Activated CD8-positive, alpha-beta T cell treated with anti-CD3 and anti-CD28 coated beads, Interleukin-2, amount 10 ng/mL, durations not matched to agents 7 days and 5 days (primary cell): ENCODE measurements around the gene MCC. TPM values are rescaled to one million over a fixed set of nuclear protein-coding genes. Genes with fewer than 3 reads are reported as not detected.

ENCODE experiments used
- ATAC-seq: fragments of 150-1000 bp; cut with Tn5 transposase; one replicate; pipeline ENCODE4 v1.10.0; 2021; ENCODE audit warnings: moderate library complexity
- CTCF ChIA-PET: fragments of 350-600 bp; sonication (Branson Sonifier 250); formaldehyde crosslinking; loops from one replicate; lab custom pipeline; 2021; ENCODE audit warnings: antibody characterized with exemption; lab: Charles Lee
- POLR2A ChIA-PET: fragments of 350-600 bp; sonication (Branson Sonifier 250); formaldehyde crosslinking; loops from one replicate; lab custom pipeline; 2021; ENCODE audit warnings: antibody characterized with exemption; lab: Charles Lee
- DNase-seq: peaks from one replicate; pipeline ENCODE4 v3.0.0-alpha.2; 2020
- H3K27ac Mint-ChIP-seq: one replicate; pipeline ENCODE4 v1.8.0; 2021; ENCODE audit warnings: mild to moderate bottlenecking, mixed read lengths
- H3K27me3 Mint-ChIP-seq: one replicate; pipeline ENCODE4 v1.8.0; 2021; ENCODE audit warnings: low read depth, mixed read lengths
- H3K36me3 Mint-ChIP-seq: one replicate; pipeline ENCODE4 v1.8.0; 2021; ENCODE audit warnings: low read depth, mixed read lengths
- H3K4me1 Mint-ChIP-seq: one replicate; pipeline ENCODE4 v1.8.0; 2021; ENCODE audit warnings: low read depth, mixed read lengths
- H3K4me3 Mint-ChIP-seq: one replicate; pipeline ENCODE4 v1.8.0; 2021; ENCODE audit warnings: mild to moderate bottlenecking, mixed read lengths
- H3K9me3 Mint-ChIP-seq: one replicate; pipeline ENCODE4 v1.8.0; 2022; ENCODE audit warnings: mixed read lengths; ENCODE audit not compliant: insufficient read depth
- total RNA-seq, 2 experiments: library from RNA; stranded (reverse); gene quantifications; one replicate each; pipeline ENCODE4 v1.2.3, GENCODE V29; 2021

MCC gene
- total RNA-seq, 2 experiments from 2014 or later: 7.6 to 8.0 TPM

- DNase-seq (no peak), ATAC-seq (no peak)
- ChIA-PET CTCF (interaction anchor here (1.0 to 2.2 kb wide), 2 partner anchors 52 kb away, joined by 3 to 12 read pairs; no protein-coding TSS in a partner anchor), POLR2A (no interaction called here)
- peaks cover 2% of the 10 kb centered on the region for H3K36me3 Mint-ChIP-seq
- H3K27ac Mint-ChIP-seq: no peak overlapping the region
- H3K4me1 Mint-ChIP-seq: peaks cover 9% of the 10 kb centered on the region
- no peaks in the 10 kb centered on the region for H3K9me3 Mint-ChIP-seq
- no peak overlapping the region for H3K4me3 Mint-ChIP-seq
- no peaks in the 10 kb centered on the region for H3K27me3 Mint-ChIP-seq
These were observed 440.3 kb downstream of the MCC start for GRCh38 chr5:113047733-113048652.

- no peak overlapping the region for H3K4me3 Mint-ChIP-seq
- ChIA-PET POLR2A (no interaction called here), CTCF (interaction anchor here (2.2 kb wide), 1 partner anchor 51 kb away, joined by 12 read pairs; no protein-coding TSS in a partner anchor)
- H3K9me3 Mint-ChIP-seq: no peaks in the 10 kb centered on the region
- DNase-seq (no peak), ATAC-seq (no peak)
- H3K4me1 Mint-ChIP-seq: peaks cover 9% of the 10 kb centered on the region
- H3K27me3 Mint-ChIP-seq: no peaks in the 10 kb centered on the region
- no peak overlapping the region for H3K27ac Mint-ChIP-seq
- peaks cover 2% of the 10 kb centered on the region for H3K36me3 Mint-ChIP-seq
These were observed 441.0 kb downstream of the MCC start for GRCh38 chr5:113047234-113047633.

DNA sequence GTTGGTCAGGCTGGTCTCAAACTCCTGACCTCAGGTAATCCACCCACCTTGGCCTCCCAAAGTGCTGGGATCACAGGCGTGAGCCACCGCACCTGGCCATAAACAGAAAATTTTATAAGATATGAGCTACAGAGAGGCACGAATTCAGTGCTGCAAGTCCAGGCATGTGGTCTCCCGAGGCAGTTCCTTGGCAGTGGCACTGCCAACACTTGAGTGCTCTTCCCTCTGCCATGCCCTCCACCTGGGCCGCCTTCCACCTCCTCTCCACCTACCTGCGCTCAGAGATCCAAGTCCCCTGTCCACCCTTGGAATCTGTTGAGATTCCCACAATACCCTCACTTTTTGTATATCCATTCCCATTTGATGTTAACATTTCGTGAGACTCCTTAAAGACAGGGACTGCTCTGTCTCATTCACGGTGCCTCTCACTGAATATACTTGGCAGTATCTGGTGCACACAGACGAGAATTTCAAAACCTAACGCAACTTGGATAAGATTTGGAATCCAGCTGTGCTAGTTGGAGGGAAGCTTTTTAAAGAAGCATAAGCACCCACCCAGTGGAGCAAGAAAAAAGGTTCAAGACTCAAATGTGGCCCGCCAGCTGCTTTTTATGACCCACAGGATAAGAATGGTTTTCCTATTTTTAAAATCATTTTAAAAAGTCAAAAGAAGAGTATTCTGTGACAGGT is 443.3 kb downstream of the MCC start:
- Mint-ChIP-seq H3K27ac (no peak overlapping the region), H3K4me1 (no peaks in the 10 kb centered on the region), H3K27me3 (no peaks in the 10 kb centered on the region), H3K9me3 (no peaks in the 10 kb centered on the region), H3K36me3 (no peaks in the 10 kb centered on the region), H3K4me3 (no peak overlapping the region)
- ChIA-PET POLR2A (no interaction called here), CTCF (interaction anchor here (0.8 kb wide), 1 partner anchor 49 kb away, joined by 6 read pairs; no protein-coding TSS in a partner anchor)
- DNase-seq: no peak
- no peak for ATAC-seq

DNA sequence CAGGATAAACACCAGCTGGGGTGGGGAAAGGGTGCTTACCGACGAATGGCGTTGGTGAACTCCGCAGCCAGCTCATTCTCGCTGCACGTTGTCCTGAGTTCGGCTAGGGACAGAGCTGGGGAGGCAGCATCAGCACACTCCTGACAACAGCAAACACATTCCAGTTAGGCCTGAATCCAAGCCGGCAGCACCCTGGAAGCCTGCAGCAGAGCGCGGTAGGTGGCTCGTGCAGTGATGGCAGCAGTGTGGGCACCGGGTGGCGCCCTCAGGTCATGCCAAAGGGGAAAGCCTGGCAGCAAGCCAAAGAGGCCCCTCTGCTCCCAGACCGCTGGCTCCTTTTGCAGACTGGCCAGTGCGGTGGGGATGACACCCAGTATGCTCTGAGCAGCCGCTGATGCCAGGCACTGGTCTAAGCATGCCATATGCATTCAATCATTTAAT is 444.7 kb downstream of the MCC start:
- H3K27ac Mint-ChIP-seq: no peak overlapping the region
- no peaks in the 10 kb centered on the region for H3K9me3 Mint-ChIP-seq
- H3K27me3 Mint-ChIP-seq: no peaks in the 10 kb centered on the region
- ChIA-PET CTCF (interaction anchor here (1.3 to 2.4 kb wide), 6 partner anchors 14 to 471 kb away, joined by 3 to 19 read pairs (median 5); no protein-coding TSS in a partner anchor), POLR2A (no interaction called here)
- ATAC-seq (peak; percentile 53), DNase-seq (peak; percentile 47)
- no peaks in the 10 kb centered on the region for H3K4me1 Mint-ChIP-seq
- H3K4me3 Mint-ChIP-seq: no peak overlapping the region
- H3K36me3 Mint-ChIP-seq: no peaks in the 10 kb centered on the region

DNA sequence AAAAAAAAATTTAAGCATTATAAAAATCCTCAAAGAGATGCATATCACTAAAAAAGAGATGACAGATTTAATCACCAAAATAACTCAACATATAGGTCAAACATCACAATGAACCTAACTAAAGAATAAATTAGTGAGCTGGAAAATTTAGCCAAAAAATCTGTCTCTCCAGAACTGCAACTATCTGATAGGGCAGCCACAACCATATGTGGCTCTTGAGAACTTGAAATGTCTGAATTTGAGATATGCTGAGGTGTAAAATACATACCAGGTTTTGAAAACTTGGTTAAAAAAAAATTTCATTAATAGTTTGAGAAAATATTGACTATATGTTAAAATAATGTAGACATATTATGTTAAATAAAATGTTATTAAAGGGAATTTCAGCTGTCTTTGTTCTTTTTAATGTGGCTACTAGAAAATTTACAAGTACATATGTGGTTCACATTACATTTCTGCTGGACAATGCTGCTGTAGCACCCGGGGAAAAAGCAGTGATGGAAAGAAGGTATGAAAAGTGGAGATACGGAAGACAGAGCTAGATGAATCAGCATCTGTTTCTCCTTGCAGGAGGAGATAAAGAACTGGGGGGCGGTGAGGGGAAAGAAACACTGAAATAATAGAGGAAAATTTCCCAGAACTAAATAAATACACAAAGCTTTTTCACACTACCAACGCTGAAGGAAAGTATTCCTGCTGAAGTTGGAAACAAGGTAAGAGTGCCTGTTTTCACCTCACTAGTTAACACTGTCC is 445.6 kb downstream of the MCC start:
- DNase-seq (no peak), ATAC-seq (no peak)
- ChIA-PET POLR2A (interaction anchor here (0.9 kb wide), 1 partner anchor 9 kb away, joined by 3 read pairs; no protein-coding TSS in a partner anchor), CTCF (interaction anchor here (0.9 to 2.4 kb wide), 7 partner anchors 15 to 562 kb away, joined by 3 to 19 read pairs (median 4); no protein-coding TSS in a partner anchor)
- Mint-ChIP-seq H3K4me1 (no peaks in the 10 kb centered on the region), H3K4me3 (no peak overlapping the region), H3K9me3 (no peaks in the 10 kb centered on the region), H3K27ac (no peak overlapping the region), H3K36me3 (no peaks in the 10 kb centered on the region), H3K27me3 (no peaks in the 10 kb centered on the region)

DNA sequence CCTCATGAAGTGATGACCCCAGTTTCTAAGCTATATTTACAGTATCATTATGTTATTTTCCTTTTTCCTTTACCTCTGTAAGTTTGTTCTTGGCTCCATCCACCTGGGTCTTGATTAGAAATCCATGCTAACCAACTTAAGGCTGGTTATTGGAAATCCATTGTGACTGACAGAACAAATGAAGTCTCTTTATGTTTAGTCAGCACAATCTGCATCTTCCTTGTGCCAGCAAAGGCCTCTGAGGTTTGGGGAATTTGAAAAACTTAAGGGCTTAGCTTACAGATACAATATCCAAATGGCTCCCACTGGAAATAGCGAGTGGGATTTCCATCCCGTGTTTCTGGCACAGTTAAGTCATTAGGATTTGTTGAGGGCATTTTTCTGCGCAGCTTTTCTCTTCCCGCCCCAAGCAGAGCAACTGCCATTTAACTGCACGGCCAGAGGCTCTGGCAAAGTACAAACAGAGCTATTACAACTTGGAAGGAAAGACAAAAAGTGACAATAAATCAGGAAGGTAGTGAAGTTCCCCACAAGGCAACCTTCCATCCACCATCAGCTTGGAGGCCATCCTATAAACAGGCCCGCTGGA is 447.5 kb downstream of the MCC start:
- no peaks in the 10 kb centered on the region for H3K9me3 Mint-ChIP-seq
- H3K36me3 Mint-ChIP-seq: no peaks in the 10 kb centered on the region
- H3K4me1 Mint-ChIP-seq: no peaks in the 10 kb centered on the region
- ATAC-seq (no peak), DNase-seq (no peak)
- CTCF ChIA-PET: interaction anchor here (1.1 to 2.1 kb wide), 3 partner anchors 14 to 289 kb away, joined by 3 to 11 read pairs (median 3); no protein-coding TSS in a partner anchor
- H3K4me3 Mint-ChIP-seq: no peak overlapping the region
- no peak overlapping the region for H3K27ac Mint-ChIP-seq
- H3K27me3 Mint-ChIP-seq: no peaks in the 10 kb centered on the region
- POLR2A ChIA-PET: no interaction called here

- ATAC-seq: no peak
- no peaks in the 10 kb centered on the region for H3K9me3 Mint-ChIP-seq
- no peaks in the 10 kb centered on the region for H3K36me3 Mint-ChIP-seq
- H3K4me1 Mint-ChIP-seq: peaks cover 3% of the 10 kb centered on the region
- POLR2A ChIA-PET: no interaction called here
- no peaks in the 10 kb centered on the region for H3K27me3 Mint-ChIP-seq
- DNase-seq: no peak
- H3K27ac Mint-ChIP-seq: no peak overlapping the region
- CTCF ChIA-PET: interaction anchor here (1.5 to 2.1 kb wide), 2 partner anchors 44 to 290 kb away, joined by 3 to 11 read pairs; no protein-coding TSS in a partner anchor
- H3K4me3 Mint-ChIP-seq: no peak overlapping the region
These were observed 448.3 kb downstream of the MCC start for GRCh38 chr5:113039934-113040285.

DNA sequence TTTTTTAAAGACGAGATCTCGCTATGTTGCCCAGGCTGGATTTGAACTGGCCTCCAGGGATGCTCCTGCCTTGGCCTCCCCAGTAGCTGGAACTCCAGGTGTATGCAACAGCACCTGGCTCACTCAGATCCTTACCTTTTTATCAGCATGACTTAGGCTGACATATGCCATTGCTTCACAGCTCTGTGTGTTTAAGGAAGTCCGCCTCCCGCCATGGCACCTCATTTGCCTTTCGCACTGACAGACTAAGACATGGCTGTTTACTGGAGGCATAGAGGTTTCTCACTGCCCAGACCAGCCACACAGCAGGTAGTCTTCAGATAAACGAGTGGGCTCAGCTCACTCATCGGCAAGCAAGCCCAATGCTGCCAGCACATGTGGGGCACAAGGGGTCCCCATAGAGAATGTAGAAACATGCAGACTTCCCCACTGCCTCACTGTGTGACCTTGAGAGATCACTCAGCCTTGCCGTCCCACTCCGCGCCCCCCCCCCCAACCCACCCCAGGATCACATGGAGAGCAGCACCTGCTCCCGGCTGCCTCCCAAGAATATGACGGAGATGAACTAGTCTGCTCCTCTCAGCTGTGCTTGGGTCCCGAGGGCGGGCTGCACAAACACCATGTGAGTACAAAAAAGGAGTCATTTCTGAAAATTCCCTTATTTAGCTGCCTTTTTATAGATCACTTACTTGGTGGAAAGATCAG is 448.9 kb downstream of the MCC start:
- Mint-ChIP-seq H3K27ac (no peak overlapping the region), H3K9me3 (no peaks in the 10 kb centered on the region), H3K36me3 (no peaks in the 10 kb centered on the region), H3K4me1 (peaks cover 3% of the 10 kb centered on the region), H3K4me3 (no peak overlapping the region), H3K27me3 (no peaks in the 10 kb centered on the region)
- ATAC-seq: no peak
- ChIA-PET POLR2A (no interaction called here), CTCF (interaction anchor here (3.2 kb wide), 1 partner anchor 43 kb away, joined by 16 read pairs; no protein-coding TSS in a partner anchor)
- no peak for DNase-seq

GRCh38 chr5:113038714-113039113 is 449.5 kb downstream of the MCC start:
- ChIA-PET POLR2A (no interaction called here), CTCF (interaction anchor here (1.2 to 3.2 kb wide), 3 partner anchors 16 to 291 kb away, joined by 3 to 16 read pairs (median 4); no protein-coding TSS in a partner anchor)
- no peak overlapping the region for H3K27ac Mint-ChIP-seq
- no peak overlapping the region for H3K4me3 Mint-ChIP-seq
- no peak for DNase-seq
- ATAC-seq: no peak
- no peaks in the 10 kb centered on the region for H3K36me3 Mint-ChIP-seq
- H3K27me3 Mint-ChIP-seq: no peaks in the 10 kb centered on the region
- peaks cover 3% of the 10 kb centered on the region for H3K4me1 Mint-ChIP-seq
- no peaks in the 10 kb centered on the region for H3K9me3 Mint-ChIP-seq

GRCh38 chr5:113038136-113038535 is 450.1 kb downstream of the MCC start:
- Mint-ChIP-seq H3K9me3 (no peaks in the 10 kb centered on the region), H3K4me1 (peaks cover 3% of the 10 kb centered on the region), H3K27me3 (no peaks in the 10 kb centered on the region), H3K36me3 (no peaks in the 10 kb centered on the region), H3K27ac (no peak overlapping the region), H3K4me3 (no peak overlapping the region)
- no peak for ATAC-seq
- POLR2A ChIA-PET: no interaction called here
- no peak for DNase-seq
- CTCF ChIA-PET: interaction anchor here (1.2 to 3.2 kb wide), 3 partner anchors 15 to 292 kb away, joined by 3 to 16 read pairs (median 4); no protein-coding TSS in a partner anchor
